ENCODE data around the gene TMPRSS11E. TPM values are rescaled to one million over a fixed set of nuclear protein-coding genes. Genes with fewer than 3 reads are reported as not detected.

Gene TMPRSS11E
- total and polyA plus RNA-seq, 4 donors: not detected

DNA sequence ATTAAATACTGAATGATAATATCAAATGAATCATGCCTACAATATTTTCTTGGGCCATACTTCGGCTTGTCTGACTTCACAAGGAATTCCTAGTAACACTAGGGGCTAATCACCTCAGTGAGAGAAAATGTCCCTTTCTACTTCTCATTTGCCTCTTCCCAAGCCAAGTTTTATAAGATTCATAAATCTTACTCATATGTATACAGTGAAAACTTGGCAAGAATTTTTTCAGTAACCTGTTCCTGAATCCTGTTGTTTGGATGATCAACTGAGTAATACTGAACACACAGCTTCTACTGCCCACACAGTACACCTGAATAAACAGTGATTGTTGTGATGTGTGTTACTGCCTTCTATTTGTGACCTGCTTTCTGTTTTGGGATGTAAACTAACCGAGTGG, 16.5 kb downstream of the TMPRSS11E start:
- no peak overlapping the region for H3K9ac ChIP-seq (ENCODE audit: low read depth in 1 of 2, low read length in 2 of 2)
- H3K4me3 ChIP-seq (ENCODE audit: low read depth in 1 of 3, low read length in 3 of 3): no peak overlapping the region
- no peak for DNase-seq (ENCODE audit: low spot score)
- H3K36me3 ChIP-seq (ENCODE audit: control insufficient read depth in 4 of 4, insufficient read depth in 3 of 4, low read depth in 1 of 4, low read length in 3 of 4): no peaks in the 10 kb centered on the region
- H3K27ac ChIP-seq (ENCODE audit: low read depth in 1 of 2, low read length in 2 of 2): no peak overlapping the region
- no peaks in the 10 kb centered on the region for H3K9me3 ChIP-seq (ENCODE audit: control insufficient read depth in 4 of 4, low read length in 3 of 4)
- TF ChIP-seq REST (IDR thresholded peaks at IDR 0.05) (no peak), FOXA2 (IDR thresholded peaks at IDR 0.05) (no peak), MAX (IDR thresholded peaks at IDR 0.05) (no peak), HNF4A (conservative IDR thresholded peaks at IDR 0.05) (no peak)
- H3K4me1 ChIP-seq (ENCODE audit: control insufficient read depth in 4 of 4, insufficient read depth in 4 of 4, low read length in 3 of 4): no peaks in the 10 kb centered on the region
- no peaks in the 10 kb centered on the region for H3K27me3 ChIP-seq (ENCODE audit: control insufficient read depth in 4 of 4, insufficient read depth in 4 of 4, low read length in 3 of 4)
- WGBS: 55% methylated on average over 2 of the region's 2 CpGs

GRCh38 chr4:68465058-68465457, 17.8 kb downstream of the TMPRSS11E start:
- 87% methylated on average over 1 of the region's 1 CpG for WGBS

GRCh38 chr4:68466185-68466584, 18.9 kb downstream of the TMPRSS11E start:
- no peak for DNase-seq (ENCODE audit: low spot score)
- Histone ChIP-seq H3K9me3 (ENCODE audit: control insufficient read depth in 4 of 4, low read length in 3 of 4) (peaks cover 0 to 2% (median 0%) of the 10 kb centered on the region in 4 donors), H3K9ac (ENCODE audit: low read depth in 1 of 2, low read length in 2 of 2) (no peak overlapping the region), H3K27ac (ENCODE audit: low read depth in 1 of 2, low read length in 2 of 2) (no peak overlapping the region), H3K27me3 (ENCODE audit: control insufficient read depth in 4 of 4, insufficient read depth in 4 of 4, low read length in 3 of 4) (no peaks in the 10 kb centered on the region), H3K4me3 (ENCODE audit: low read depth in 1 of 3, low read length in 3 of 3) (no peak overlapping the region), H3K4me1 (ENCODE audit: control insufficient read depth in 4 of 4, insufficient read depth in 4 of 4, low read length in 3 of 4) (no peaks in the 10 kb centered on the region), H3K36me3 (ENCODE audit: control insufficient read depth in 4 of 4, insufficient read depth in 3 of 4, low read depth in 1 of 4, low read length in 3 of 4) (no peaks in the 10 kb centered on the region)
- 86% methylated on average over 2 of the region's 2 CpGs for WGBS
- TF ChIP-seq HNF4G (IDR thresholded peaks at IDR 0.05) (no peak), FOXA2 (IDR thresholded peaks at IDR 0.05) (no peak), REST (IDR thresholded peaks at IDR 0.05) (no peak), RXRA (IDR thresholded peaks at IDR 0.05) (no peak), TAF1 (conservative IDR thresholded peaks at IDR 0.05) (no peak), GABPA (IDR thresholded peaks at IDR 0.05 in 1 of 2, conservative IDR thresholded peaks at IDR 0.05 in 1 of 2) (no peak), CTCF (IDR thresholded peaks at IDR 0.05; ENCODE audit: low read depth, low read length, missing input control) (no peak), MAX (IDR thresholded peaks at IDR 0.05) (no peak), SP1 (IDR thresholded peaks at IDR 0.05) (no peak), EGR1 (IDR thresholded peaks at IDR 0.05; ENCODE audit: low read depth in 2 of 2) (no peak), HNF4A (conservative IDR thresholded peaks at IDR 0.05) (no peak), NR2F2 (IDR thresholded peaks at IDR 0.05) (no peak), FOXA1 (IDR thresholded peaks at IDR 0.05) (no peak), ATF3 (IDR thresholded peaks at IDR 0.05) (no peak), RAD21 (IDR thresholded peaks at IDR 0.05) (no peak)
- TF ChIP-seq, protein P1, sequence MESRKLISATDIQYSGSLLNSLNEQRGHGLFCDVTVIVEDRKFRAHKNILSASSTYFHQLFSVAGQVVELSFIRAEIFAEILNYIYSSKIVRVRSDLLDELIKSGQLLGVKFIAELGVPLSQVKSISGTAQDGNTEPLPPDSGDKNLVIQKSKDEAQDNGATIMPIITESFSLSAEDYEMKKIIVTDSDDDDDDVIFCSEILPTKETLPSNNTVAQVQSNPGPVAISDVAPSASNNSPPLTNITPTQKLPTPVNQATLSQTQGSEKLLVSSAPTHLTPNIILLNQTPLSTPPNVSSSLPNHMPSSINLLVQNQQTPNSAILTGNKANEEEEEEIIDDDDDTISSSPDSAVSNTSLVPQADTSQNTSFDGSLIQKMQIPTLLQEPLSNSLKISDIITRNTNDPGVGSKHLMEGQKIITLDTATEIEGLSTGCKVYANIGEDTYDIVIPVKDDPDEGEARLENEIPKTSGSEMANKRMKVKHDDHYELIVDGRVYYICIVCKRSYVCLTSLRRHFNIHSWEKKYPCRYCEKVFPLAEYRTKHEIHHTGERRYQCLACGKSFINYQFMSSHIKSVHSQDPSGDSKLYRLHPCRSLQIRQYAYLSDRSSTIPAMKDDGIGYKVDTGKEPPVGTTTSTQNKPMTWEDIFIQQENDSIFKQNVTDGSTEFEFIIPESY (IDR thresholded peaks at IDR 0.05): no peak

More at GRCh38 chr4:68465058-68465457, 17.8 kb downstream of the TMPRSS11E start:
- Histone ChIP-seq H3K36me3 (ENCODE audit: control insufficient read depth in 4 of 4, insufficient read depth in 3 of 4, low read depth in 1 of 4, low read length in 3 of 4) (no peaks in the 10 kb centered on the region), H3K4me1 (ENCODE audit: control insufficient read depth in 4 of 4, insufficient read depth in 4 of 4, low read length in 3 of 4) (no peaks in the 10 kb centered on the region), H3K27me3 (ENCODE audit: control insufficient read depth in 4 of 4, insufficient read depth in 4 of 4, low read length in 3 of 4) (no peaks in the 10 kb centered on the region), H3K4me3 (ENCODE audit: low read depth in 1 of 3, low read length in 3 of 3) (no peak overlapping the region), H3K27ac (ENCODE audit: low read depth in 1 of 2, low read length in 2 of 2) (no peak overlapping the region), H3K9ac (ENCODE audit: low read depth in 1 of 2, low read length in 2 of 2) (no peak overlapping the region), H3K9me3 (ENCODE audit: control insufficient read depth in 4 of 4, low read length in 3 of 4) (peaks cover 0 to 2% (median 0%) of the 10 kb centered on the region in 4 donors)
- TF ChIP-seq FOXA2 (IDR thresholded peaks at IDR 0.05): no peak
- no peak for DNase-seq (ENCODE audit: low spot score)
